K562 (cell line): Measurements from ENCODE around the gene MEST. TPM values are rescaled to one million over a fixed set of nuclear protein-coding genes. Genes with fewer than 3 reads are reported as not detected.

Experiments
- ATAC-seq: fragments of 200-7000 bp; cut with Tn5 transposase; 3 replicates; pipeline ENCODE4 v1.9.1; 2020; ENCODE audit warnings: moderate library complexity
- BruUV-seq: library from RNA; stranded (reverse); fragments of 400-500 nt; replicated peaks from 2 replicates; lab custom pipeline; 2021; lab: Mats Ljungman, UMichigan
- CTCF ChIA-PET: fragments of 300-600 bp; formaldehyde crosslinking; extraction: SDS; loops from one replicate; lab custom pipeline; 2021; ENCODE audit warnings: low intra/inter-chr PET ratio; lab: Yijun Ruan, JAX
- POLR2A ChIA-PET: fragments of 300-600, 350-650 bp; sonication (Branson Sonifier 250); formaldehyde crosslinking; extraction: SDS; loops from one replicate; lab custom pipeline; 2021; ENCODE audit warnings: antibody characterized with exemption, inconsistent platforms; lab: Yijun Ruan, JAX
- DNase-seq, 4 experiments: peaks; one replicate each; pipeline versions ENCODE4 v3.0.0 to v3.0.0-alpha.2; 2011 to 2018; ENCODE audit warnings: low spot score in 3 of 4, mixed read lengths in 3 of 4; ENCODE audit errors: extremely low read depth in 1 of 4
- FAIRE-seq: peaks from 2 replicates; lab custom pipeline; 2011; peaks lifted over from hg19 to GRCh38; lab: Jason Lieb, UNC
- H2AFZ ChIP-seq: 2 replicates; pipeline ENCODE4 v1.6.0; 2011; ENCODE audit warnings: low read depth, low read length, control low read depth, inconsistent platforms
- H3K27ac ChIP-seq: fragments of 200-600 bp; 3 replicates; pipeline ENCODE4 v1.8.0; 2011; ENCODE audit warnings: low read depth, mild to moderate bottlenecking, control low read depth, inconsistent platforms, low read length, moderate library complexity, mixed read lengths; ENCODE audit errors: extremely low read depth
- H3K27me3 ChIP-seq, 2 experiments: fragments of 300-600 bp in 1 of 2; 2 replicates in 1 of 2; 3 replicates in 1 of 2; pipeline versions ENCODE4 v1.6.0 to v1.8.0; 2011; ENCODE audit warnings: inconsistent platforms in 2 of 2, low read length in 2 of 2, mild to moderate bottlenecking in 1 of 2, mixed read lengths in 1 of 2, moderate library complexity in 1 of 2; ENCODE audit not compliant: control insufficient read depth in 2 of 2, insufficient read depth in 2 of 2
- H3K36me3 ChIP-seq: fragments of 300-600 bp; 3 replicates; pipeline ENCODE4 v1.8.0; 2011; ENCODE audit warnings: mild to moderate bottlenecking, low read length, inconsistent platforms; ENCODE audit not compliant: control insufficient read depth, insufficient read depth
- H3K4me1 ChIP-seq, 2 experiments: fragments of 200-600 bp in 1 of 2; replicated peaks in 1 of 2; 2 replicates in 1 of 2; 3 replicates in 1 of 2; pipeline versions ENCODE4 v1.5.1 to v1.8.0; 2011; ENCODE audit warnings: inconsistent platforms in 2 of 2, low read length in 2 of 2, mild to moderate bottlenecking in 1 of 2, mixed read lengths in 1 of 2, moderate library complexity in 1 of 2; ENCODE audit not compliant: control insufficient read depth in 2 of 2, insufficient read depth in 2 of 2
- H3K4me2 ChIP-seq: 2 replicates; pipeline ENCODE4 v1.6.1; 2011; ENCODE audit warnings: low read length, control low read depth, inconsistent platforms, mixed read lengths; ENCODE audit not compliant: insufficient read depth
- H3K4me3 ChIP-seq: fragments of 200-600 bp; sonication (generic), shearing (Covaris generic); 2 replicates; pipeline ENCODE4 v1.5.1; 2016; ENCODE audit warnings: control low read depth, inconsistent platforms
- H3K79me2 ChIP-seq: fragments of 200-600 bp; 3 replicates; pipeline ENCODE4 v1.8.0; 2011; ENCODE audit warnings: low read length, inconsistent platforms; ENCODE audit not compliant: control insufficient read depth, insufficient read depth
- H3K9ac ChIP-seq, 2 experiments: 2 replicates each; pipeline versions ENCODE4 v1.6.0 to v1.6.1; 2011; ENCODE audit warnings: low read depth in 2 of 2, low read length in 2 of 2, control low read depth in 1 of 2, inconsistent platforms in 1 of 2, mild to moderate bottlenecking in 1 of 2, mixed read lengths in 1 of 2; ENCODE audit not compliant: insufficient read depth in 1 of 2
- H3K9me1 ChIP-seq: one replicate; pipeline ENCODE4 v1.6.0; 2011; ENCODE audit warnings: inconsistent platforms, mild to moderate bottlenecking, low read length, moderate library complexity; ENCODE audit not compliant: control insufficient read depth, insufficient read depth
- H3K9me3 ChIP-seq: replicated peaks from 2 replicates; pipeline ENCODE4 v1.5.1; 2011; ENCODE audit warnings: low read depth, low read length, inconsistent platforms; ENCODE audit not compliant: control insufficient read depth, insufficient read depth
- H4K20me1 ChIP-seq: replicated peaks from 2 replicates; pipeline ENCODE4 v1.6.1; 2011; ENCODE audit warnings: low read length, inconsistent platforms, mixed read lengths; ENCODE audit not compliant: control insufficient read depth, insufficient read depth
- HDGF ChIP-seq: fragments of 450-650 bp; IDR thresholded peaks from 2 replicates; pipeline ENCODE4 v1.6.1; 2016
- RBM15 ChIP-seq: fragments of 200-400 bp; formaldehyde crosslinking; IDR thresholded peaks from 2 replicates; pipeline ENCODE4 v1.6.1; 2018; ENCODE audit warnings: mild to moderate bottlenecking, low read length, moderate library complexity; ENCODE audit not compliant: insufficient read depth
- RNF2 ChIP-seq: sonication (generic); IDR thresholded peaks from 2 replicates; pipeline ENCODE4 v1.6.1; 2016
- SAFB2 ChIP-seq: fragments of 200-400 bp; formaldehyde crosslinking; IDR thresholded peaks from 2 replicates; pipeline ENCODE4 v1.6.1; 2018; ENCODE audit warnings: borderline replicate concordance, low read length, low read depth, moderate library complexity; ENCODE audit not compliant: severe bottlenecking
- YBX1 ChIP-seq: fragments of 450-650 bp; IDR thresholded peaks from 2 replicates; pipeline ENCODE4 v1.7.1; 2016; ENCODE audit warnings: mild to moderate bottlenecking
- ZNF274 ChIP-seq: IDR thresholded peaks from 2 replicates; pipeline ENCODE4 v1.6.1; 2011; ENCODE audit warnings: low read depth, mild to moderate bottlenecking, low read length, moderate library complexity, borderline replicate concordance
- ZNF785 ChIP-seq: fragments of 250-450 bp; sonication (Bioruptor Pico); IDR thresholded peaks from 2 replicates; pipeline ENCODE4 v1.4.0; 2020; ENCODE audit warnings: mild to moderate bottlenecking
- whole genome bisulfite sequencing: fragments of 100-300 bp; shearing (Covaris generic); methylation state at CpG from one replicate; pipeline ENCODE4 v1.1.6; 2016; ENCODE audit warnings: low coverage, mixed read lengths; ENCODE audit not compliant: insufficient coverage; ENCODE audit errors: missing lambda C conversion rate; 5-methylcytosine and 5-hydroxymethylcytosine counted together
- in situ Hi-C: fragments of 300-500 bp; cut with MboI; formaldehyde crosslinking; loops from 4 replicates; pipeline ENCODE4 v1.15.0; 2018; ENCODE audit warnings: inconsistent platforms, mixed read lengths
- intact Hi-C: fragments of 100-400 bp; cut with micrococcal nuclease; formaldehyde crosslinking; loops from 2 replicates; pipeline ENCODE4 v1.14.2; 2022
- polyA plus RNA-seq, 8 experiments: library from polyadenylated mRNA; depleted of rRNA in 4 of 8; stranded (reverse) in 5 of 8; unstranded in 3 of 8; fragments of >200 nt; fragmentation: Nextera tagmentation in 2 of 8; fragmentation: Illumina TruSeq in 1 of 8; extraction: Ambion mirVana in 2 of 8; extraction: Trizol in 1 of 8; gene quantifications; 2 replicates each; pipeline versions ENCODE4 v1.2.1 to v1.2.3, GENCODE V29; 2011 to 2014; ENCODE audit warnings: inconsistent platforms in 1 of 8, missing spikeins in 1 of 8
- total RNA-seq, 7 experiments: library from RNA; depleted of rRNA in 6 of 7; stranded (reverse); fragments of >200 nt in 6 of 7; fragmentation: Illumina TruSeq in 2 of 7; extraction: Trizol in 2 of 7; gene quantifications; 2 replicates each; pipeline versions ENCODE4 v1.2.1 to v1.2.3, GENCODE V29; 2011 to 2021; ENCODE audit warnings: low replicate concordance in 1 of 7
- TF ChIP-seq, protein P1 (sequence below): fragments of 250-450 bp; sonication (Bioruptor Pico); IDR thresholded peaks from 2 replicates; pipeline ENCODE4 v1.4.0; 2020; ENCODE audit warnings: mild to moderate bottlenecking, moderate library complexity, borderline replicate concordance
- TF ChIP-seq, protein P2 (sequence below): fragments of 250-450 bp; sonication (Bioruptor Pico); IDR thresholded peaks from 2 replicates; pipeline ENCODE4 v1.8.0; 2022; ENCODE audit warnings: inconsistent platforms, mild to moderate bottlenecking, moderate library complexity, borderline replicate concordance
- TF ChIP-seq, protein P3 (sequence below): IDR thresholded peaks from 2 replicates; pipeline ENCODE4 v1.6.1; 2011; ENCODE audit not compliant: insufficient read length; ENCODE audit errors: extremely low read depth
- TF ChIP-seq, protein P4 (sequence below): fragments of 250-450 bp; sonication (Bioruptor Pico); IDR thresholded peaks from 2 replicates; pipeline ENCODE4 v1.4.0; 2020; ENCODE audit warnings: mild to moderate bottlenecking, moderate library complexity

The MEST gene
- total and polyA plus RNA-seq, 9 of the 15 experiments (the other 6 are each of a cell fraction or from before 2014, with no cell fraction given) = 0.04 to 0.74 (median 0.36) TPM; not detected in 1

DNA sequence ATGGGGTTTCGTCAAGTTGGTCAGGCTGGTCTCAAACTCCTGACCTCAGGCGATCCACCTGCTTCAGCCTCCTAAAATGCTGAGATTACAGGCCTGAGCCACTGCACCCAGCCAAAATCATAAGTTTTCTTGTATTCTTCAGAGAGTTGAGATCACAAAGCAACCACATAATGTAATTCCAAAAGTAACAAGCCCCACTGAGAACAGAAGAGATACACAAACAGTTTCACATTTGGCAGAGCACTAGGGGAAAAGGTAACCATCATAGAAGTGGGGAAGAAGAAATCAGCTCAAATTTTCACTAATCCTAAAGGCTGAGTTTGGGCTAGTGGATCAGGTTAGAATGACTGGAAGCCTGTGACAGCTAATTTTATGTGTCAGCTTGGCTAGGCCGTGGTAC, 45.6 kb upstream of the MEST start:
- ATAC-seq (no peak), DNase-seq (no peak), FAIRE-seq (no peak)
- in situ Hi-C loops = no loop called here
- BruUV-seq = no TSS peak
- POLR2A ChIA-PET = no interaction called here
- H3K9ac ChIP-seq = no peak overlapping the region
- no peak overlapping the region for H3K4me3 ChIP-seq
- no peak overlapping the region for H3K27ac ChIP-seq
- H3K9me3 ChIP-seq = peaks cover 5% of the 10 kb centered on the region; the same call in 1 of the 2 replicates
- H3K27me3 ChIP-seq = peaks cover 0 to 11% of the 10 kb centered on the region in 2 experiments; a peak in 1 of 5 replicates
- peaks cover 0 to 4% of the 10 kb centered on the region in 2 experiments; a peak in 2 of 5 replicates for H3K4me1 ChIP-seq
- WGBS = 4% methylated on average over 3 of the region's 3 CpGs
- intact Hi-C loops = no loop called here
- no peaks in the 10 kb centered on the region for H3K9me1 ChIP-seq
- no peak overlapping the region for H3K4me2 ChIP-seq
- H4K20me1 ChIP-seq = no peaks in the 10 kb centered on the region
- H3K36me3 ChIP-seq = no peaks in the 10 kb centered on the region
- CTCF ChIA-PET = no interaction called here
- no peaks in the 10 kb centered on the region for H3K79me2 ChIP-seq
- H2AFZ ChIP-seq = no peak overlapping the region
- no peak for TF ChIP-seq RNF2
- TF ChIP-seq HDGF = no peak
- TF ChIP-seq, protein P1, sequence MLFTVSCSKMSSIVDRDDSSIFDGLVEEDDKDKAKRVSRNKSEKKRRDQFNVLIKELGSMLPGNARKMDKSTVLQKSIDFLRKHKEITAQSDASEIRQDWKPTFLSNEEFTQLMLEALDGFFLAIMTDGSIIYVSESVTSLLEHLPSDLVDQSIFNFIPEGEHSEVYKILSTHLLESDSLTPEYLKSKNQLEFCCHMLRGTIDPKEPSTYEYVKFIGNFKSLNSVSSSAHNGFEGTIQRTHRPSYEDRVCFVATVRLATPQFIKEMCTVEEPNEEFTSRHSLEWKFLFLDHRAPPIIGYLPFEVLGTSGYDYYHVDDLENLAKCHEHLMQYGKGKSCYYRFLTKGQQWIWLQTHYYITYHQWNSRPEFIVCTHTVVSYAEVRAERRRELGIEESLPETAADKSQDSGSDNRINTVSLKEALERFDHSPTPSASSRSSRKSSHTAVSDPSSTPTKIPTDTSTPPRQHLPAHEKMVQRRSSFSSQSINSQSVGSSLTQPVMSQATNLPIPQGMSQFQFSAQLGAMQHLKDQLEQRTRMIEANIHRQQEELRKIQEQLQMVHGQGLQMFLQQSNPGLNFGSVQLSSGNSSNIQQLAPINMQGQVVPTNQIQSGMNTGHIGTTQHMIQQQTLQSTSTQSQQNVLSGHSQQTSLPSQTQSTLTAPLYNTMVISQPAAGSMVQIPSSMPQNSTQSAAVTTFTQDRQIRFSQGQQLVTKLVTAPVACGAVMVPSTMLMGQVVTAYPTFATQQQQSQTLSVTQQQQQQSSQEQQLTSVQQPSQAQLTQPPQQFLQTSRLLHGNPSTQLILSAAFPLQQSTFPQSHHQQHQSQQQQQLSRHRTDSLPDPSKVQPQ (CRISPR knock-in tag) = no peak
- TF ChIP-seq, protein P2, sequence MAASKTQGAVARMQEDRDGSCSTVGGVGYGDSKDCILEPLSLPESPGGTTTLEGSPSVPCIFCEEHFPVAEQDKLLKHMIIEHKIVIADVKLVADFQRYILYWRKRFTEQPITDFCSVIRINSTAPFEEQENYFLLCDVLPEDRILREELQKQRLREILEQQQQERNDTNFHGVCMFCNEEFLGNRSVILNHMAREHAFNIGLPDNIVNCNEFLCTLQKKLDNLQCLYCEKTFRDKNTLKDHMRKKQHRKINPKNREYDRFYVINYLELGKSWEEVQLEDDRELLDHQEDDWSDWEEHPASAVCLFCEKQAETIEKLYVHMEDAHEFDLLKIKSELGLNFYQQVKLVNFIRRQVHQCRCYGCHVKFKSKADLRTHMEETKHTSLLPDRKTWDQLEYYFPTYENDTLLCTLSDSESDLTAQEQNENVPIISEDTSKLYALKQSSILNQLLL (CRISPR knock-in tag) = no peak
- no peak for TF ChIP-seq ZNF785
- TF ChIP-seq, protein P3, sequence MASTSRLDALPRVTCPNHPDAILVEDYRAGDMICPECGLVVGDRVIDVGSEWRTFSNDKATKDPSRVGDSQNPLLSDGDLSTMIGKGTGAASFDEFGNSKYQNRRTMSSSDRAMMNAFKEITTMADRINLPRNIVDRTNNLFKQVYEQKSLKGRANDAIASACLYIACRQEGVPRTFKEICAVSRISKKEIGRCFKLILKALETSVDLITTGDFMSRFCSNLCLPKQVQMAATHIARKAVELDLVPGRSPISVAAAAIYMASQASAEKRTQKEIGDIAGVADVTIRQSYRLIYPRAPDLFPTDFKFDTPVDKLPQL = no peak
- no peak for TF ChIP-seq ZNF274
- TF ChIP-seq YBX1 = no peak
- TF ChIP-seq, protein P4, sequence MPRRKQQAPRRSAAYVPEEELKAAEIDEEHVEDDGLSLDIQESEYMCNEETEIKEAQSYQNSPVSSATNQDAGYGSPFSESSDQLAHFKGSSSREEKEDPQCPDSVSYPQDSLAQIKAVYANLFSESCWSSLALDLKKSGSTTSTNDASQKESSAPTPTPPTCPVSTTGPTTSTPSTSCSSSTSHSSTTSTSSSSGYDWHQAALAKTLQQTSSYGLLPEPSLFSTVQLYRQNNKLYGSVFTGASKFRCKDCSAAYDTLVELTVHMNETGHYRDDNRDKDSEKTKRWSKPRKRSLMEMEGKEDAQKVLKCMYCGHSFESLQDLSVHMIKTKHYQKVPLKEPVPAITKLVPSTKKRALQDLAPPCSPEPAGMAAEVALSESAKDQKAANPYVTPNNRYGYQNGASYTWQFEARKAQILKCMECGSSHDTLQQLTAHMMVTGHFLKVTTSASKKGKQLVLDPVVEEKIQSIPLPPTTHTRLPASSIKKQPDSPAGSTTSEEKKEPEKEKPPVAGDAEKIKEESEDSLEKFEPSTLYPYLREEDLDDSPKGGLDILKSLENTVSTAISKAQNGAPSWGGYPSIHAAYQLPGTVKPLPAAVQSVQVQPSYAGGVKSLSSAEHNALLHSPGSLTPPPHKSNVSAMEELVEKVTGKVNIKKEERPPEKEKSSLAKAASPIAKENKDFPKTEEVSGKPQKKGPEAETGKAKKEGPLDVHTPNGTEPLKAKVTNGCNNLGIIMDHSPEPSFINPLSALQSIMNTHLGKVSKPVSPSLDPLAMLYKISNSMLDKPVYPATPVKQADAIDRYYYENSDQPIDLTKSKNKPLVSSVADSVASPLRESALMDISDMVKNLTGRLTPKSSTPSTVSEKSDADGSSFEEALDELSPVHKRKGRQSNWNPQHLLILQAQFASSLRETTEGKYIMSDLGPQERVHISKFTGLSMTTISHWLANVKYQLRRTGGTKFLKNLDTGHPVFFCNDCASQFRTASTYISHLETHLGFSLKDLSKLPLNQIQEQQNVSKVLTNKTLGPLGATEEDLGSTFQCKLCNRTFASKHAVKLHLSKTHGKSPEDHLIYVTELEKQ (CRISPR knock-in tag) = no peak
- no peak for TF ChIP-seq RBM15
- TF ChIP-seq SAFB2 = no peak
